Mesendoderm (in vitro differentiated cells): ENCODE measurements around the gene ABHD17C.

Experiments
- DNase-seq: peaks from one replicate; pipeline ENCODE4 v3.0.0; 2013
- H2AK5ac ChIP-seq: 2 replicates; pipeline ENCODE4 v1.6.1; 2013; ENCODE audit warnings: low read length, inconsistent platforms
- H2BK120ac ChIP-seq: 2 replicates; pipeline ENCODE4 v1.6.1; 2013; ENCODE audit warnings: low read depth, mild to moderate bottlenecking, low read length, moderate library complexity, mixed read lengths
- H2BK15ac ChIP-seq: replicated peaks from 2 replicates; pipeline ENCODE4 v1.6.1; 2013; ENCODE audit warnings: low read depth, mild to moderate bottlenecking, moderate library complexity
- H2BK5ac ChIP-seq: 2 replicates; pipeline ENCODE4 v1.6.1; 2013; ENCODE audit warnings: low read length, inconsistent platforms
- H3K18ac ChIP-seq: 2 replicates; pipeline ENCODE4 v1.6.1; 2013; ENCODE audit warnings: mild to moderate bottlenecking, low read length, mixed read lengths
- H3K23ac ChIP-seq: one replicate; pipeline ENCODE4 v1.6.1; 2013; ENCODE audit warnings: low read length
- H3K27ac ChIP-seq: 2 replicates; pipeline ENCODE4 v1.5.1; 2013; ENCODE audit warnings: low read depth, mild to moderate bottlenecking, inconsistent platforms, low read length, moderate library complexity
- H3K27me3 ChIP-seq: 2 replicates; pipeline ENCODE4 v1.6.1; 2013; ENCODE audit warnings: low read length, control low read depth, mild to moderate bottlenecking, inconsistent platforms; ENCODE audit not compliant: insufficient read depth, poor library complexity
- H3K36me3 ChIP-seq: 2 replicates; pipeline ENCODE4 v1.6.1; 2013; ENCODE audit warnings: low read length, inconsistent platforms; ENCODE audit not compliant: control insufficient read depth, insufficient read depth
- H3K4ac ChIP-seq: one replicate; pipeline ENCODE4 v1.6.1; 2013; ENCODE audit warnings: low read depth, mild to moderate bottlenecking, low read length, moderate library complexity
- H3K4me1 ChIP-seq: 2 replicates; pipeline ENCODE4 v1.6.1; 2013; ENCODE audit warnings: low read depth, low read length, inconsistent platforms; ENCODE audit not compliant: control insufficient read depth
- H3K4me2 ChIP-seq: 2 replicates; pipeline ENCODE4 v1.6.1; 2013; ENCODE audit warnings: low read length
- H3K4me3 ChIP-seq: 2 replicates; pipeline ENCODE4 v1.5.1; 2013; ENCODE audit warnings: mild to moderate bottlenecking, low read length
- H3K56ac ChIP-seq: one replicate; pipeline ENCODE4 v1.6.1; 2013; ENCODE audit warnings: low read length
- H3K79me1 ChIP-seq: 2 replicates; pipeline ENCODE4 v1.6.1; 2013; ENCODE audit warnings: low read length, inconsistent platforms
- H3K79me2 ChIP-seq: 2 replicates; pipeline ENCODE4 v1.6.1; 2013; ENCODE audit warnings: mild to moderate bottlenecking, low read length; ENCODE audit not compliant: control insufficient read depth, insufficient read depth
- H3K9ac ChIP-seq: 2 replicates; pipeline ENCODE4 v1.6.1; 2013; ENCODE audit warnings: low read length, inconsistent platforms
- H4K5ac ChIP-seq: one replicate; pipeline ENCODE4 v1.6.1; 2013; ENCODE audit warnings: low read length
- H4K8ac ChIP-seq: one replicate; pipeline ENCODE4 v1.6.1; 2013; ENCODE audit warnings: low read depth, mild to moderate bottlenecking, control low read depth, low read length, moderate library complexity
- WGBS: extraction: QIAGEN DNeasy Blood & Tissue Kit; methylation state at CpG from one replicate; pipeline ENCODE4 v1.1.7; 2013; ENCODE audit warnings: low lambda C conversion rate, missing lambda C conversion rate; ENCODE audit not compliant: insufficient coverage; ENCODE audit errors: extremely low coverage; 5-methylcytosine and 5-hydroxymethylcytosine counted together

The ABHD17C gene

GRCh38 chr15:80749589-80749988, 54.5 kb downstream of the ABHD17C start:
- Histone ChIP-seq H3K4me1 (no peaks in the 10 kb centered on the region), H2AK5ac (no peak overlapping the region), H3K9ac (no peak overlapping the region), H2BK15ac (no peak overlapping the region), H3K79me1 (no peaks in the 10 kb centered on the region), H4K8ac (no peak overlapping the region), H3K56ac (no peak overlapping the region), H3K27me3 (no peaks in the 10 kb centered on the region), H3K79me2 (no peaks in the 10 kb centered on the region), H3K36me3 (no peaks in the 10 kb centered on the region), H3K4ac (no peak overlapping the region), H2BK5ac (no peak overlapping the region), H2BK120ac (no peak overlapping the region), H3K4me3 (no peak overlapping the region), H3K27ac (no peak overlapping the region), H3K18ac (no peak overlapping the region), H3K23ac (no peak overlapping the region), H4K5ac (no peak overlapping the region), H3K4me2 (no peak overlapping the region)
- DNase-seq, result no peak
- WGBS, result no CpG with 5 or more reads among the region's 6 CpGs

- H3K4me3 ChIP-seq, result no peak overlapping the region
- H3K27me3 ChIP-seq, result no peaks in the 10 kb centered on the region
- H3K56ac ChIP-seq, result no peak overlapping the region
- no CpG with 5 or more reads among the region's 4 CpGs for WGBS
- no peak overlapping the region for H2AK5ac ChIP-seq
- no peak overlapping the region for H3K9ac ChIP-seq
- no peak overlapping the region for H2BK120ac ChIP-seq
- H3K4me1 ChIP-seq, result no peaks in the 10 kb centered on the region
- H2BK5ac ChIP-seq, result no peak overlapping the region
- no peak overlapping the region for H4K8ac ChIP-seq
- no peak overlapping the region for H3K4me2 ChIP-seq
- H3K23ac ChIP-seq, result no peak overlapping the region
- H3K36me3 ChIP-seq, result no peaks in the 10 kb centered on the region
- no peak overlapping the region for H3K18ac ChIP-seq
- H2BK15ac ChIP-seq, result no peak overlapping the region
- no peaks in the 10 kb centered on the region for H3K79me1 ChIP-seq
- no peak overlapping the region for H3K4ac ChIP-seq
- H3K27ac ChIP-seq, result no peak overlapping the region
- no peak overlapping the region for H4K5ac ChIP-seq
- no peaks in the 10 kb centered on the region for H3K79me2 ChIP-seq
- DNase-seq, result peak; percentile 12
Measured at GRCh38 chr15:80750575-80750974, 55.5 kb downstream of the ABHD17C start.

- WGBS, result no CpG with 5 or more reads among the region's 4 CpGs
- no peak overlapping the region for H2AK5ac ChIP-seq
- H3K27me3 ChIP-seq, result no peaks in the 10 kb centered on the region
- no peak overlapping the region for H4K5ac ChIP-seq
- no peak overlapping the region for H2BK120ac ChIP-seq
- H3K23ac ChIP-seq, result no peak overlapping the region
- H2BK5ac ChIP-seq, result no peak overlapping the region
- no peaks in the 10 kb centered on the region for H3K79me2 ChIP-seq
- no peak overlapping the region for H3K4ac ChIP-seq
- H3K18ac ChIP-seq, result no peak overlapping the region
- H4K8ac ChIP-seq, result no peak overlapping the region
- peaks cover 3% of the 10 kb centered on the region for H3K4me1 ChIP-seq
- H2BK15ac ChIP-seq, result no peak overlapping the region
- H3K27ac ChIP-seq, result no peak overlapping the region
- H3K4me2 ChIP-seq, result no peak overlapping the region
- no peak overlapping the region for H3K56ac ChIP-seq
- no peaks in the 10 kb centered on the region for H3K36me3 ChIP-seq
- no peaks in the 10 kb centered on the region for H3K79me1 ChIP-seq
- no peak overlapping the region for H3K4me3 ChIP-seq
- no peak overlapping the region for H3K9ac ChIP-seq
- no peak for DNase-seq
Measured at GRCh38 chr15:80752204-80752603, 57.1 kb downstream of the ABHD17C start.

GRCh38 chr15:80753161-80753560, 58.1 kb downstream of the ABHD17C start:
- Histone ChIP-seq H4K5ac (no peak overlapping the region), H3K23ac (no peak overlapping the region), H2BK120ac (no peak overlapping the region), H3K56ac (no peak overlapping the region), H3K4me1 (peaks cover 3% of the 10 kb centered on the region), H3K27me3 (no peaks in the 10 kb centered on the region), H3K79me2 (no peaks in the 10 kb centered on the region), H3K4me3 (no peak overlapping the region), H3K36me3 (no peaks in the 10 kb centered on the region), H2BK15ac (no peak overlapping the region), H3K27ac (no peak overlapping the region), H3K4ac (no peak overlapping the region), H3K4me2 (no peak overlapping the region), H3K79me1 (no peaks in the 10 kb centered on the region), H3K9ac (no peak overlapping the region), H4K8ac (no peak overlapping the region), H2BK5ac (no peak overlapping the region), H2AK5ac (no peak overlapping the region), H3K18ac (no peak overlapping the region)
- DNase-seq, result no peak
- no CpG with 5 or more reads among the region's 2 CpGs for WGBS

DNA sequence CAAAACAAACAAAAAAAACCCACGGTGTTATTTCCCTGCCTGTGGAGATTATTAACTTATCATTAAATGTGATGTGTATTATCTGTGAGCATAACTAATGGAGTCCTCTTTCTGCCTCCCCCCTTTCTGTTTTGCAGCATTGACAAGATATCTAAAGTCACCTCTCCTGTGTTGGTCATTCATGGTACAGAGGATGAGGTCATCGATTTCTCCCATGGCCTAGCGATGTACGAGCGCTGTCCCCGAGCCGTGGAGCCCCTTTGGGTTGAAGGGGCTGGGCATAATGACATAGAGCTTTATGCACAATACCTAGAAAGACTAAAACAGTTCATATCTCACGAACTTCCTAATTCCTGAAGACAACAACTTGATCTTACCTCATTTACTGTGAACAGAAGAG, 58.9 kb downstream of the ABHD17C start:
- no CpG with 5 or more reads among the region's 8 CpGs for WGBS
- no peak overlapping the region for H3K27ac ChIP-seq
- DNase-seq, result no peak
- H3K23ac ChIP-seq, result no peak overlapping the region
- no peak overlapping the region for H3K56ac ChIP-seq
- H4K5ac ChIP-seq, result no peak overlapping the region
- no peak overlapping the region for H2BK120ac ChIP-seq
- no peak overlapping the region for H3K4ac ChIP-seq
- H3K79me2 ChIP-seq, result no peaks in the 10 kb centered on the region
- no peak overlapping the region for H3K4me2 ChIP-seq
- H3K18ac ChIP-seq, result no peak overlapping the region
- no peaks in the 10 kb centered on the region for H3K36me3 ChIP-seq
- H2AK5ac ChIP-seq, result no peak overlapping the region
- H4K8ac ChIP-seq, result no peak overlapping the region
- no peak overlapping the region for H3K9ac ChIP-seq
- H2BK5ac ChIP-seq, result no peak overlapping the region
- no peak overlapping the region for H2BK15ac ChIP-seq
- H3K4me3 ChIP-seq, result no peak overlapping the region
- H3K27me3 ChIP-seq, result no peaks in the 10 kb centered on the region
- H3K4me1 ChIP-seq, result peaks cover 3% of the 10 kb centered on the region
- H3K79me1 ChIP-seq, result no peaks in the 10 kb centered on the region

GRCh38 chr15:80755885-80756284, 60.8 kb downstream of the ABHD17C start:
- Histone ChIP-seq H2BK15ac (no peak overlapping the region), H4K8ac (no peak overlapping the region), H3K27me3 (no peaks in the 10 kb centered on the region), H2BK120ac (no peak overlapping the region), H3K9ac (no peak overlapping the region), H3K4me3 (no peak overlapping the region), H3K27ac (no peak overlapping the region), H3K36me3 (no peaks in the 10 kb centered on the region), H3K18ac (no peak overlapping the region), H4K5ac (no peak overlapping the region), H3K4ac (no peak overlapping the region), H2BK5ac (no peak overlapping the region), H3K4me1 (peaks cover 3% of the 10 kb centered on the region), H3K56ac (no peak overlapping the region), H3K23ac (no peak overlapping the region), H3K79me2 (no peaks in the 10 kb centered on the region), H3K79me1 (no peaks in the 10 kb centered on the region), H2AK5ac (no peak overlapping the region), H3K4me2 (no peak overlapping the region)
- no CpG with 5 or more reads among the region's 3 CpGs for WGBS
- no peak for DNase-seq
